Head of caudate nucleus (tissue), 42 donors: ENCODE data around the gene HPN.
"Not testable (repeated sequence)": the region's sequence is repeated elsewhere in the genome, so short reads cannot be mapped to it uniquely, and the experiment has no call there.

ENCODE experiments used
- DNase-seq, 42 donors: peaks; one replicate each; pipeline versions ENCODE4 v3.0.0 to v3.0.0-alpha.2; 2020 to 2021; ENCODE audit warnings: mixed read lengths in 7 of 42
- intact Hi-C: fragments of 100-400 bp; cut with DNase I; formaldehyde crosslinking; loops from one replicate; pipeline ENCODE4 v1.15.0; 2022

The HPN gene

GRCh38 chr19:35023428-35023827 is 18.1 kb upstream of the HPN start:
- intact Hi-C loops: no loop called here
- peak in 5 of 42 donors; percentile 12 to 41 (median 30) for DNase-seq

DNA sequence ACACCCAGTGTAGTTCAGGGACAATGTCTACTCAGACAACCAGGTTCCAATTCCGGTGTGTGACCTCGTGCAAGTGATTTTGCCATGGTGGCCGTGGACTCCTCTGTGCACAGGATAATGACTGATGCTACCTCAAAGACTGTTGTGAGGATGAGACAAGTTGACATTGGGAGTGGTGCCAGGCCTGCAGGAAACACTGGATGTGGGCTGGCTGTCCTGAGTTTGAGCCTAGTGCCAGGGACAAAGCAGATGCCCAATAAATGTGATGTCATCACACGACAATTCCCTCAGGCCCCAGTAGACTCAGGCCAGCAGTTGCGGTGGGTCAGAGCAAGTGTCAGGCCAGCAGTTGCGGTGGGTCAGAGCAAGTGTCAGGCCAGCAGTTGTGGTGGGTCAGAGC is 17.4 kb upstream of the HPN start:
- intact Hi-C loops: no loop called here
- DNase-seq: no peak

DNA sequence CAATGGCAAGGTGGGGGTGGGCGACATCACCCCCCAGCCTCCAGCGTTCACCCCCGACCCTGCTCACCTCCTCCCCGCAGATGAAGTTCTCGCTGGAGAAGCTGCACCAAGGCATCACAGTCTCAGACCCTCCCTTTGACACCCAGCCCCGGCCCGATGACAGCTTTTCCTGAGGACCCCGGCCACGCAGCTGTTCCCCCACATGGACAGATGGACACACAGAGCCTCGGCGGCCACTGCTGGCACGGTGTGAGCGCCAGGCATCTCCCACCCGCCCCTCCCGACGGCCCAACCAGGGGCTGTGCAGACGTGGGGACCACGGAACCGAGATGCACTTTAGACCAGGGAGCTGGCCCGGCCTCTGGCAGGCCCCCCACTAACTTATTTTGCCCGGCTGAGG is 15.6 kb upstream of the HPN start:
- no peak for DNase-seq
- intact Hi-C loops: no loop called here

- intact Hi-C loops: no loop called here
- DNase-seq: no peak
Measured at GRCh38 chr19:35026418-35026817, 15.1 kb upstream of the HPN start.

DNA sequence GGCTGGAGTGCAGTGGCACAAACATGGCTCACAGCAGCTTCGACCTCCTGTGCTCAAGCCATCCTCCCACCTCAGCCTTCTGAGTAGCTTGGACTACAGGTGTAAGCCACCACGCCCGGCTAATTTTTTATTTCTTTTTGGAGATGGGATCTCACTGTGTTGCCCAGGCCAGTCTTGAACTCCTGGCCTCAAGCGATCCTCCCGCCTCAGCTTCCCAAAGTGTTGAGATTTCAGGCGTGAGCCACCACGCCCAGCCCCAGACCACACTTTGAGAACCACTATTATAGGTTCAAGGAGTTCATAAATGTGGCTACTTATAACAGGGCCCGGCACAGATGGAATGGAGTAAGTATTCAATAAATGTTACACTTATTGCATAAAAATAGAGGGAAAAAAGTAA is 14.5 kb upstream of the HPN start:
- no peak for DNase-seq
- intact Hi-C loops: no loop called here

GRCh38 chr19:35027851-35028599 is 13.5 kb upstream of the HPN start:
- no peak for DNase-seq
- intact Hi-C loops: no loop called here

DNA sequence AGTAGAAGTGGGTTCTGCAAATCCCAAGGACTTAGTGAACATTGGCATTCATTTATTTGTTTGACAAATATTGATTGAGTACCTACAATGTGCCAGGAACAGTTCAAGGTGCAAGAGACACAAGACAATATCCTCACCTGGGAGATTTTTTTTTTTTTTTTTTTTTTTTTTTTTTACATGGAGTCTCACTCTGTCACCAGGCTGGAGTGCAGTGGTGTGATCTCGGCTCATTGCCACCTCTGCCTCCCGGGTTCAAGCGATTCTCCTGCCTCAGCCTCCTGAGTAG is 13.0 kb upstream of the HPN start:
- intact Hi-C loops, DNase-seq: not testable (repeated sequence)

DNA sequence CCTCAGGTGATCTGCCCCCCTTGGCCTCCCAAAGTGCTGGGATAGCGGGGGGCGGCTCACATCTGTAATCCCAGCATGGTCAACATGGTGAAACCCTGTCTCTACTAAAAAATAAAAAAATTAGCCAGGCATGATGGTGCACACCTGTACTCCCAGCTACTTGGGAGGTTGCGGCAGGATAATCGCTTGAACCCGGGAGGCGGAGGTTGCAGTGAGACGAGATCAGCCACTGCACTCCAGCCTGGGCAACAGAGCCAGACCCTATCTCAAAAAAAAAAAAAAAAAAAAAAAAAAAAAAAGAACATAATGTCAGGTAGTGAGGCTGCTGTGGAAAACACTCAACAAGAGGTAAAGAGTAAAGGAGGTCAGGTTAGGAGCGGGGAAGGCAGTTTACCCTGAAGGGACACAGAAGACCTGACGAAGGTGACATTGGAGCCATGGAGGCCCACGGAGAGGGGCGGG is 12.2 kb upstream of the HPN start:
- DNase-seq, intact Hi-C loops: not testable (repeated sequence)

DNA sequence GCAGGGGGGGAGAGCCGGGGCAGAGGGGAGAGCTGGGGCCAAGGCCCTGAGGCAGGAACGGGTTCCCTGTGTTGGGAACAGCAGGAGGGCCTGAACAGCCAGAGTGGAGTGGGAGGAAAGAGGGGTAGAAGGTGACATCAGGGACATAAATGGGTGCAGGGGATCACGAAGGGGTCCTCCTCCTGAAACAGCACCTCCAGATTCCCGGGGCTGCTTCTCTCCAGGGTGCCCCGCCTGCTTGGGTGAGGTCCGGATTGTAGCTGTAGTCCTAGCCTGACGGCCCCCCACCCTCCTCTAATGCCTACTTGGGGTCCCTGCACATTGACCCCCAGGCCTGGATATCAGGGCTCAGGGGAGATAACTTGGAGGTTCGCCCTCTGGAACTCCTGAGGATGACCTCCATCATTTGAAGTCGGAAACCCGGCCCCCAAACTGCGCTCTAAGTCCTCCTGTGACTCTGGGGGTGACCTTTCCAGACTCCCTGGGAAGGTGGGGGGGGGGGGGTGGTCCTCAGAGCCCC is 11.7 kb upstream of the HPN start:
- intact Hi-C loops: no loop called here
- DNase-seq: peak in 2 of 42 donors; percentile 27 to 45

GRCh38 chr19:35030257-35031071 is 11.1 kb upstream of the HPN start, which contains the start of gene SCN1B:
Gene SCN1B (plus strand): TSS chr19:35030470. CDS start chr19:35030821, 351 bp downstream.
- peak in 41 of 42 donors; percentile 37 to 91 (median 73) for DNase-seq
- intact Hi-C loops: no loop called here

- peak; percentile 32 to 85 (median 65) for DNase-seq
- intact Hi-C loops: no loop called here
Measured at GRCh38 chr19:35031072-35031881, 10.2 kb upstream of the HPN start.

DNA sequence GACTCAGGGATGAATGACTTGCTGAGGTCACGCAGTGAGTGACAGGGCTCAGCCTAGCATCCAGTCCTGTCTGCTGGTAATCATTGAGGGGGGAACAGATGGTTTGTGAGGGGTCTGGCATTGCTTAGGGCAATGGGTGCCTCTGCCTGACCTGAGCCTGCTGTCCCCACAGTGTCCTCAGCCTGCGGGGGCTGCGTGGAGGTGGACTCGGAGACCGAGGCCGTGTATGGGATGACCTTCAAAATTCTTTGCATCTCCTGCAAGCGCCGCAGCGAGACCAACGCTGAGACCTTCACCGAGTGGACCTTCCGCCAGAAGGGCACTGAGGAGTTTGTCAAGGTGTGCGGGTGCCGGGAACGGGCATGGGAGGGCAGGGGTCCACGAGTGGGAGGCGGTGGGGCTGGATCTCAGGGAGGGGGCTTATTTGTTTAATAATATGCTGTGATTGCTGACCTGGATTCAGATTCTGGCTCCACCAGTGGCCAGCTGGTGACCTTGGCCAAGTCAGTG is 9.1 kb upstream of the HPN start:
- intact Hi-C loops: no loop called here
- no peak for DNase-seq

DNA sequence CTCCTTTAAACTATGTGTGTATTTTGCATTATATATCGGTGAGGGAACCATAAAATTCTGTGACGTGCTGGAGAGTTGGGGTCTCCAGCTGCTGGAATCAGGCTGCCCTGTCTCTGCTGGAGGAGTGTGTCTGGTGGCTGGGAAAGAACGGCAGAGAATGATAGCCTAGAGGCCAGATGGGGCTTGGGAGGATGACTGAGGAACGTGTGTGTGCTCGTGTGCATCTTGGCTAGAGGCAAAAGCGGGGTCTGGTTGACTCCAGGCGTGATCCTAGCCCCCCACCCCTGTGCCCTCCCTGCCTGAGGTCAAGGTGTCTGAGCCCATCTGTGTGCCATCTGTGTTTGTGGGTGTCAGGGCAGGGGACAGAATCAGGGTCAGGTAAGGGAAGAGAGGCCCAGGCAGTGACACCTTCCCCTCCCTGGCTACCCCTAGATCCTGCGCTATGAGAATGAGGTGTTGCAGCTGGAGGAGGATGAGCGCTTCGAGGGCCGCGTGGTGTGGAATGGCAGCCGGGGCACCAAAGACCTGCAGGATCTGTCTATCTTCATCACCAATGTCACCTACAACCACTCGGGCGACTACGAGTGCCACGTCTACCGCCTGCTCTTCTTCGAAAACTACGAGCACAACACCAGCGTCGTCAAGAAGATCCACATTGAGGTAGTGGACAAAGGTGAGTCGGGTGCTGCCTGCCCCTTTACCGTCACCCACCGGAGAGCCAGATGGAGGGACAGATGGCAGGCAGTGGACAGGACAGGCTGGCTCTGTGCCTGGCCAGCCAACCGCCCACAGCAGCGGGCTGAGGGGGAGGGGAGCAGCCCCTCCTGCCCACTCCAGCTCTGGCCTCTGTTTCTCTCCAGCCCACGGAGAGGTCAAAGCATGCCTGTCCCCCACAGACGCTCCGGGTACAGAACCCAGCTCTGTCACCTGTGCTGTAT is 8.2 kb upstream of the HPN start:
- intact Hi-C loops: no loop called here
- no peak for DNase-seq

- DNase-seq: no peak
- intact Hi-C loops: no loop called here
Measured at GRCh38 chr19:35034005-35034502, 7.5 kb upstream of the HPN start.

DNA sequence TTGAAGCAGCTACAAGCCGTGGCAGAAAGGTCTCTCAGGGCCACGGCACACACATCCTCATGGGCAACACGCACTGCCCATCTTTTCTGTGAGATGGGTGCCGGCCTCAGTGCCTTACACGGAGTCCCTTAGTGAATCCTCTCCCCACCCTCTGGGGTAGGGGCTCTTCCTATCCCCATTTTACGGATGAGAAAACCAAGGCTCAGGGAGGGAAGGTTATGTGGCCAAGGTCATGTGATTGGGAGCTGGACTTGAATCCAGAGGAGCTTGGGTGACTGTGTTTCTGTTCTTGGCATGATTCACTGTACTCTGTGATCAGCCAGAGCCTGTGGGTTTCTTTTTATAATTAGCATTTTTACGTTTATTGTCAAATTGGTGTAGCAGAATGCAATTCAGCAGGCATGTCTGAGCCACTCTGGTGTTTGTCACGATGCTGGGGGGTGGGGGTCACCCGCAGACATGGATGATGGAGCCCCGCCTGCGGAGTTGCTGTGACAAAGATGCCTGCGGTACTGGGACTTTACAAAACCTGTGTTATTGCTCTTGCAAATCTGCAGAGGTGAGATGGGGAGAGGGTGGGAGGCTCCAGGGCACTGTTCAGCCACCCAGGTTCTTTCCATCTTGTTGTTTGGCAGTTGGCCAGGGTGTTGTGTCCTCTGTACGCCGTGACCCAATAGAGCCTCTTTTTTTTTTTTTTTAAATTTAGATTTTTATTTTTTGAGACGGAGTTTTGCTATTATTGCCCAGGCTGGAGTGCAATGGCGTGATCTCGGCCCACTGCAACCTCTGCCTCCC is 6.7 kb upstream of the HPN start:
- intact Hi-C loops: no loop called here
- DNase-seq: no peak

GRCh38 chr19:35037716-35038622 is 3.6 kb upstream of the HPN start:
- peak in 27 of 42 donors; percentile 27 to 81 (median 48) for DNase-seq
- intact Hi-C loops: no loop called here
